ENCODE data around the gene NRN1.

NRN1 gene

GRCh38 chr6:6002005-6002847 is 4.5 kb downstream of the NRN1 start:
- no peak for DNase-seq (ENCODE audit: low spot score)

GRCh38 chr6:6001443-6001842 is 5.3 kb downstream of the NRN1 start:
- no peak for DNase-seq (ENCODE audit: low spot score)

DNA sequence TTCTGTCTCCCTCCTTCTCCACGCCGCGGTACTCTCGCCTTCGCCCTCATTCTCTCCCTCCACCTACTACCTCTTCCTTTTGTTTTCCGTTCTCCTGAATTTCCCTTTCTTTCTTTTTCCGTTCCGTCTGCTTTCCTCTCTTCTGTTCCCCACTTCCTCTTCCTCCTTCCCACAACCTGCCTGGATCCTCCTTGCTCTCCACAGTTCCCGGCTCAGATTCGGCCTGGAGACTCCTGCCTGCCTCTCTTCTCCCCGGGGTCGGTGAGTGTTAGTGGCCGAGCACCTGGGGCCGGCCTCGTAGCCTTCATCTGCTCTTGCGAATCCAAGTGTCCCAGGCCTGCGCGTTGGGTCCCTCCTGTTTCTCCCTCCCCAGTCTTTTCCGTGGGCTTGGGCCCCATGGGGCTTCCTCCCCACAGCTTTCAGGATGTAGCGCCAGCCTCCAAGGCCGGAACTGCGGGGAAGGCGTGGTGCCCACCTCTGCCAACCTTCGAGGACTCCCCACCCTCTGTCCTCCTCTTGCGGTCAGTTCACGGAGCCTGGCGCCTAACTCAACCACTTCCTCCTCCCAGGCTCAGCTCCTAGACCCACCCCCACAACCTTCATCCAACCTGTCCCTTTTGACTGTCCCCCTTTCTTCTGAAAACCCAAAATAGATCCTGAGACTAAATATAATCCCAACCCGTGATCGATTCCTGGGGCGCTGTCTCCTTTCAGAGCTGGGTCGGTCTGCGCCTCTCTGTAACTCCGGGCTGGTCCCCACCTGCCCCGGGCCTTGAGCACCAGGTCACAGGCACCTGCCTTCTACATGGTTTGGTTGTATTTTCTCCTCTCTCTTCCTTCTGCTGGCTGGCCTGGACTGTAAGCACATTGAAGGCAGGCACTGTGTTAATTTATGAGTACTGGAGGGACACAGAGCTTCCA is 6.8 kb downstream of the NRN1 start:
- DNase-seq (ENCODE audit: low spot score): no peak

DNA sequence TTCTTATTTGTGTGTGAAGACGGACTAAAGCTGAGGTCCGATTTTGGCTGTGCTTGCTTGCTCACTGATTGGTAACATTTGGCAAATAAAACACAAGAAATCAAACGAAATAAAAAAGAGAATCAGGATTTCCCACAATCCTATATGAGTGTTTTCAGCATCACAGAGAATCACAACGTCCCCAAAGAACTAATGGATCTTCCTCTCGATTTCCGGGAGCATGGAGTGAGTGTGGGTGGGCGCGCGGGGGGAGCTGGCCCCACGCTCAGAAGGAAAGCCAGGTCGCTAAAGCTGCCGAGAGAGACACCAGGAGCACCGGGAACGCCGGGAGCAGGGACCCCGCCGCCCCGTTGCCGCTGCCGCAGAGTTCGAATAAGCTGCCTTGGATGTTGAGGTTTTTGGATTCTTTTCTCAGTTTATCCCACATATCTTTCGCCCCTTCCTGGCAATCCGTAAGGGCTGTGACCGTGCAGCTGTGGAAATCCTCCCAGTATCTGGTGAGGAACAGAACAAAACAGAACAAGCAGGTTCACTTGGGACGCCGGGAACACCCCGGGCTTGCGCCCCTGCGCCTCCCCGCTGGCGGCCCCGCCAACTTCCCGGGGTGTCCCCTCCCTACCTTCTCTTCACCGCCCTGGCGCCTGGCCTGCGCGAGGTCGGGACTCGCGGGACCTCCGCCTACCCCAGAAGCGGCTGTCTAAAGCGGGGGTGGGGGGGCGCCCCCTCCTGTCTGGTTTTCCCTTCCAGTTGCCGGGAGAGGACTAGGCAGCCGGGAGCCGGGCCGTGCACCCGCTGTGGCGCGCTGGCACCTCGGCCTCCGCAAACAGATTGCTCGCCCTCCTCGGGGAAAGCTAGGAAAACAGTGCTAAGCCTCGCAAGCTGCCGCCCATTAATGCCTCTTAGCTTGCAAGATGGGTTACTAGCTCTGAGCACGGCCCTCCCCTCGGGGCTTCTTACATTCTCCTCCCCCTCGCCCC is 7.7 kb downstream of the NRN1 start:
- DNase-seq (ENCODE audit: low spot score): no peak

- DNase-seq (ENCODE audit: low spot score): no peak
These were observed 8.5 kb downstream of the NRN1 start for GRCh38 chr6:5998236-5998635.

- no peak for DNase-seq (ENCODE audit: low spot score)
These were observed 9.2 kb downstream of the NRN1 start for GRCh38 chr6:5997420-5997987.

GRCh38 chr6:5996714-5997419 is 9.9 kb downstream of the NRN1 start:
- no peak for DNase-seq (ENCODE audit: low spot score)

DNA sequence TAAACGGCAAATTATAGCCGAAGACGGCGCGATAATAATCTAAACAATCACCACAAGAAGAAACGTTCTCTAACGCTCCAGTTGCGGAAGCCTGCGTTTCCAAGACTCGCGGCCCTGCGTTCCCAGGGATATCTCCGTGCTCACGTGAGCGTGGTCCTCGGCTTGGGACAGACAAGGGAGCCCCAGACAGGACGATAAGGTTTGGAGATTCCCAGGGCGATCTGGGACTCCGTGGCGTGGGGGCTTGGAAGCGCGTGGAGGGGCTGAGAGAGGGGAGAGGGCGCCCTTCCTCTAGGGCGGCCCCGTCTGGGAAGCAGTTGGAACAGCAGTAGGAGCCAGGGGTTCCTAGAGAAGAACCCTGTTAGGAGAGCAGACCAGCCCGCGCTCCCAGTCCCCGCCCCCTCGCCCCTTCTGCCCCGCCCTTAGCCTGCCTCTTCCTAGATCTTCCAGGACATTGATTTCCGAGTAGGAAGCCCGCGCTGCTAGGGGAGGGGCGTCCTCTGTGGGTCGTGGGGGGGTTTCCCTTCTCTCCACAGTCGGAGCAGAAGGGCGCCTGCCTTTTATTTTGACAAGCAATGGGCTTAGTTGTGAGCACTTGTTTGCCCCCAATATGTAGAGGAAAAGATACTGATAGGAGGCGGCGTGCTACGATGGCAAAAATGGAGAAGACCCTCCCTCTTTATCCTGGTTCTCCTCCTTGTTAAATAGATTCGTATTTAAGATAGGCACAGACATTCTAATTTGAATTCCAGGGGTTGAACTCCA is 10.6 kb downstream of the NRN1 start:
- peak; percentile 81 for DNase-seq (ENCODE audit: low spot score)

GRCh38 chr6:5995658-5995948 is 11.1 kb downstream of the NRN1 start:
- DNase-seq (ENCODE audit: low spot score): no peak

DNA sequence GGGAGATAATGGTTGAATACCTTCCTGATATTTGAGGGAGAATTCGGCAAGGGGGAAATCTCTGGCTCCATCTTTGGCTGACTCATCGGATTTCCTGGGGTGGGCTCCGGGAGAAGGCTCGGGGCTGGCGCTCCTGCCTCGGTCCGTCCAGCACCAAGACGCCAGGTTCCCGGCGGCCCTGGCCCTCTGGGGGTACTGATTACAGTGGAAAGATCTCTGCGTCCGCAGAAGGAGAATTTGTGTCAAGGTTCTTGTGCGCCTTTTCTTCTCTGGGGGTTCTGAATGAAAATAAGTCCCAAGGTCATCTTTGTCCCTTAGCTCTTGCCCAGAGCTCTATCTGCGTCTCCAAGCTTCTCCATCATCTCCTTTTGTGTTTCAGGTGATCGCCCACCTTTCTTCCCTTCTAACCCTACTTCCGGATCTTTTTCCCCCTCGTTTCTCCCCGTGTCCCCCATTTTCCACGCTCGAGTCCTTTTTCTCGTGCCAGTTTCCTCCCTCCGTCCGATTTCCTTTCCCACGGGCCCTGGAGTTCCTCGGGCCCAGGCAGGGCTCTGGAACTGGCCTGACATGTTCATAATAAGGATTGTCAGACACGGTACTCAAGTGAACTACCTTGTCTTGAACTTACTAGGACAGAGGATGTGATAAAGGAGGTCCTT is 11.6 kb downstream of the NRN1 start:
- no peak for DNase-seq (ENCODE audit: low spot score)

- DNase-seq (ENCODE audit: low spot score): no peak
These were observed 12.3 kb downstream of the NRN1 start for GRCh38 chr6:5994234-5994998.

DNA sequence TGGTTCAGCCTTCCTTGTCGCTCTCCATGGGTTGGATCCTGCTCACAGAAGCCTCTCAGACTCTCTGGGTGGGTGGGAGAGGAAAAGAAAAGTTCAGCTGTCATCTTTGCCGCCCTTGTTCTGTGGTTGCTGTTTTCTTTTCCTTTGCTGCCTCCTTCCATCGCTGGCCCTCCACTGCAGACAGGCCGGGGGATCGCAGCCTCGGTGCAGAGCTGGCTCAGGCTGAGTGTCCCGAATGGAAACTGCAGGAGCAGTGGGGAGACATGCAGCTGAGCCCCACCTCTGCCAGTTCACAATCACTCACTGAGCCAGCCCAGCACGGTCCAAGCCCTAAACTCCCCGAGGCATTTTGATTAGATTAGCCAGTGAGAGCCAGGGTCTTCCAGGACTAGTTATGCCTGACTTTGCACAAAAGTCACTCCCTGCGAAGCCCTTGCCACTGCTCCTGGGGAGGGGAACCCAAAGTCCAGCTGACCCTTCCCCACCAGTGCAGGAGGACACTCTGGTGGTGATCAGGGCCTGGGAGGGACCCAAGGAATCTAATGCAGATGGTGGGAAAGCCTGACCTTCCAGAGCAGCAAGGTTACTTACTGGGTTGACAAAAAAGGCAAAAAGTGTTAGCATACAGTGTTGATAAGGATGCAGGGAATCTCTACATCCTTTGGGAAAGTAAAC is 14.0 kb downstream of the NRN1 start:
- no peak for DNase-seq (ENCODE audit: low spot score)

- no peak for DNase-seq (ENCODE audit: low spot score)
These were observed 15.9 kb downstream of the NRN1 start for GRCh38 chr6:5990786-5991185.

DNA sequence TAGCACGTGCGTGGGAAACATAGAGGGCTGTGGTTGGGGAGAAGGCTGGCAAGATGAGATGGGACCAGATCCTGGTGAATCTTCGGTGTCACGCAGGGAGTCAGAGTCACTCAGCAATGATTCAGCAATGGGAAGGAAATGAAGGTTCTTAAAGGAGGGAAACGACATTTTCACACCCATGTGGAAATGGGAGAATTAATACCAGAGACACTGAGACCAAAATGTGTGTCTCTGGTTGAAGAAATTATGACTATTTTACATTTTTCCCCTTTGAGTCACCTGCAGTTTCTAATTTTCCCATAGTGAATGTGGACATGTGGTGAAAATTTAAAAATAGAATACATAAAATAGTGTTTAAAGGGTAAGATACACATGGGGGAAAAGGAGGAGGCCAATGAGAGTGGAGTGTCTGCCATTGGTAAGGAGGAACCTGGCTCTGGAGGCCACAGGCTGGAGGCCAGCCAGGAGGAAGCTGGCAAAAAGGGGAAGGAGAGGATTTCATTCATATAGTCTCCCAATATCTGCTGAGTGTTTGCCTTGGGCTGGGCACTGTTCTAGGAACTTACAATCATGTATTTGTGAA is 17.5 kb downstream of the NRN1 start:
- DNase-seq (ENCODE audit: low spot score): no peak

GRCh38 chr6:5986861-5987260 is 19.9 kb downstream of the NRN1 start:
- DNase-seq (ENCODE audit: low spot score): no peak

- DNase-seq (ENCODE audit: low spot score): no peak
These were observed 22.3 kb downstream of the NRN1 start for GRCh38 chr6:5984150-5985089.
